Mucosa of descending colon (tissue), 3 donors: ENCODE data around the gene CABLES2. TPM values are rescaled to one million over a fixed set of nuclear protein-coding genes. Genes with fewer than 3 reads are reported as not detected.

Experiments
- ATAC-seq: fragments of 200-7000 bp; cut with Tn5 transposase; one replicate; pipeline ENCODE4 v1.9.1; 2020; ENCODE audit warnings: mild to moderate bottlenecking, moderate library complexity
- DNase-seq, 3 donors: peaks; one replicate each; pipeline ENCODE4 v3.0.0-alpha.2; 2020
- H3K36me3 ChIP-seq: fragments of 200-600 bp; one replicate; pipeline ENCODE4 v1.8.0; 2021; ENCODE audit warnings: low read depth, mild to moderate bottlenecking
- H3K4me1 ChIP-seq: fragments of 200-600 bp; one replicate; pipeline ENCODE4 v1.8.0; 2021; ENCODE audit warnings: low read depth, mild to moderate bottlenecking
- H3K4me3 ChIP-seq: fragments of 200-600 bp; one replicate; pipeline ENCODE4 v1.8.0; 2021; ENCODE audit warnings: mild to moderate bottlenecking
- H3K9me3 ChIP-seq: fragments of 200-600 bp; one replicate; pipeline ENCODE4 v1.8.0; 2021; ENCODE audit warnings: mild to moderate bottlenecking
- intact Hi-C, 2 donors: fragments of 100-400 bp; cut with DNase I in 1 of 2; cut with micrococcal nuclease in 1 of 2; formaldehyde crosslinking; loops; one replicate each; pipeline versions ENCODE4 v1.11.0 to v1.11.1; 2022; cut with DNase I, micrococcal nuclease
- total RNA-seq, 3 donors: library from RNA; stranded (reverse); fragmentation: NEBNext Ultra II Directional in 2 of 3; extraction: Animal tissue kit (Norgen Biotek cat#: 25700) in 2 of 3; gene quantifications; one replicate each; pipeline versions ENCODE4 v1.2.1 to v1.2.4, GENCODE V29; 2021 to 2023
- TF ChIP-seq, protein P1 (sequence below): fragments of 200-600 bp; IDR thresholded peaks from one replicate; pipeline ENCODE4 v1.8.0; 2022; ENCODE audit warnings: antibody characterized with exemption, mild to moderate bottlenecking
- donor health status: DM: no; HTN: no; CAD: no; lungs with moderate emphysema.
- donor health status: DM: no; HTN: no; CAD: no.
- donor health status: DM: no; HTN: yes; CAD: no.

The CABLES2 gene
- total RNA-seq, 3 donors from 2014 or later, result 5.4 to 9.3 (median 6.6) TPM

DNA sequence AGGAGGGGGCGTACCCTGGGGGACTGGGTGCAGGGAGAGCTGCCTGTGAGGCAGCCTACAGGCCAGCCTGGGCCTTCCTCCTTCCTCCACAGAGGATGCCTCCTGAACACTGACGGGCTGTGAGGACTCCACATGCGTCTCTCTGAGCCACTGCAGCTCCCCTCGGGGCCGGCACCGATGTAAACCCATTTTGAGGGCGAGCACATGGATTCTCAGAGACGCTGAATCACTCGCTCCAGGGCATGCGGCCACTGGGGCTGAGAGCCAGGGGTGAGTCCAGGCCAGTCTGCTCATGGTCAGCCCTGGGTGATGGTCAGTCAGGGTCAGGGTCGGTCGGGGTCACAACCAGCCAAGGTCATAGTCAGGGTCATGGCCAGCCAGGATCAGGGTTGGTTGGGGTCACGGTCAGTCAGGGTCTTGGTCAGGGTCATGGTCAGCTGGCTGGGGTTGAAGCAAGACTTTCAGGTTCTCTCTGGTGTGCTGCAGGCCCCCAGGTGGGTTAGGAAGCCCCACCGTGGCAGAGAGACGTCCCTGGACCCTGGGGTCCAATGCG lies 35.0 kb upstream of the CABLES2 start:
- Histone ChIP-seq H3K36me3 (no peaks in the 10 kb centered on the region), H3K9me3 (no peaks in the 10 kb centered on the region), H3K4me1 (no peaks in the 10 kb centered on the region), H3K4me3 (no peak overlapping the region)
- ATAC-seq (no peak), DNase-seq (no peak)
- intact Hi-C loops, result no loop called here
- TF ChIP-seq, protein P1, sequence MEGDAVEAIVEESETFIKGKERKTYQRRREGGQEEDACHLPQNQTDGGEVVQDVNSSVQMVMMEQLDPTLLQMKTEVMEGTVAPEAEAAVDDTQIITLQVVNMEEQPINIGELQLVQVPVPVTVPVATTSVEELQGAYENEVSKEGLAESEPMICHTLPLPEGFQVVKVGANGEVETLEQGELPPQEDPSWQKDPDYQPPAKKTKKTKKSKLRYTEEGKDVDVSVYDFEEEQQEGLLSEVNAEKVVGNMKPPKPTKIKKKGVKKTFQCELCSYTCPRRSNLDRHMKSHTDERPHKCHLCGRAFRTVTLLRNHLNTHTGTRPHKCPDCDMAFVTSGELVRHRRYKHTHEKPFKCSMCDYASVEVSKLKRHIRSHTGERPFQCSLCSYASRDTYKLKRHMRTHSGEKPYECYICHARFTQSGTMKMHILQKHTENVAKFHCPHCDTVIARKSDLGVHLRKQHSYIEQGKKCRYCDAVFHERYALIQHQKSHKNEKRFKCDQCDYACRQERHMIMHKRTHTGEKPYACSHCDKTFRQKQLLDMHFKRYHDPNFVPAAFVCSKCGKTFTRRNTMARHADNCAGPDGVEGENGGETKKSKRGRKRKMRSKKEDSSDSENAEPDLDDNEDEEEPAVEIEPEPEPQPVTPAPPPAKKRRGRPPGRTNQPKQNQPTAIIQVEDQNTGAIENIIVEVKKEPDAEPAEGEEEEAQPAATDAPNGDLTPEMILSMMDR, result no peak

GRCh38 chr20:62439218-62439617 lies 32.1 kb upstream of the CABLES2 start:
- Histone ChIP-seq H3K4me1 (peaks cover 2% of the 10 kb centered on the region), H3K36me3 (no peaks in the 10 kb centered on the region), H3K4me3 (no peak overlapping the region), H3K9me3 (no peaks in the 10 kb centered on the region)
- TF ChIP-seq, protein P1, result no peak
- intact Hi-C loops, result no loop called here
- no peak for DNase-seq
- ATAC-seq, result no peak

- no peak for ATAC-seq
- H3K4me3 ChIP-seq, result no peak overlapping the region
- DNase-seq, result no peak
- H3K9me3 ChIP-seq, result no peaks in the 10 kb centered on the region
- intact Hi-C loops, result no loop called here
- peaks cover 11% of the 10 kb centered on the region for H3K4me1 ChIP-seq
- TF ChIP-seq, protein P1, result no peak
- H3K36me3 ChIP-seq, result no peaks in the 10 kb centered on the region
Measured at GRCh38 chr20:62437927-62438326, 30.8 kb upstream of the CABLES2 start.

GRCh38 chr20:62437496-62437895 lies 30.4 kb upstream of the CABLES2 start:
- no peak for DNase-seq
- no peak for ATAC-seq
- intact Hi-C loops, result no loop called here
- TF ChIP-seq, protein P1, result no peak
- Histone ChIP-seq H3K36me3 (no peaks in the 10 kb centered on the region), H3K9me3 (no peaks in the 10 kb centered on the region), H3K4me1 (peaks cover 11% of the 10 kb centered on the region), H3K4me3 (no peak overlapping the region)

DNA sequence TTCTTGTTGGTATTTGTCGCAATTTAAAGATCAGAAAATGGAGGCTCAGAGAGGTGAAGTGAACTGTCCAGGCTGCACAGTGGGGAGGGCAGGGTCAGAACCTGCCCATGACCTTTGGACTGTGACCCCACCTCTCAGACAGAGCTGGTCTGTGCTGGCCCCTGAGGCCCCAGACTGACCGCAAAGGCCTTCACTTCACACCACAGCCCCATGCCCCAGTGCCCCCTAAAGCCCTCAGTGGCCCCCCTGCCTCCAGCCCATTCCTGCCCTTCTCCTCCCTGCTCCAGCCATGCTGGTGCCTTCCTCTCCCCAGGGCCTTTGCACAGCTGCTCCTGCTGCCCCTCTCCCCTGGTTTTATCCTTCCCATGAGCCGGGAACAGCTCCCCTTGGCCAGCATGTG lies 29.6 kb upstream of the CABLES2 start:
- no peaks in the 10 kb centered on the region for H3K9me3 ChIP-seq
- H3K4me1 ChIP-seq, result peaks cover 11% of the 10 kb centered on the region
- ATAC-seq, result no peak
- TF ChIP-seq, protein P1, result no peak
- no peaks in the 10 kb centered on the region for H3K36me3 ChIP-seq
- no peak for DNase-seq
- intact Hi-C loops, result no loop called here
- no peak overlapping the region for H3K4me3 ChIP-seq
